DMS53 treated with DMSO at 0.1 percent for 48 hours (cell line): ENCODE measurements around the gene CRB2.

Source experiments
- DNase-seq: peaks from one replicate; lab custom pipeline; 2025; ENCODE audit not compliant: unreplicated experiment; lab: John Stamatoyannopoulos, UW

CRB2 gene

GRCh38 chr9:123355761-123356431 lies at the start of gene CRB2:
TSS of gene CRB2 (plus strand) at chr9:123356197. CDS start at chr9:123356261, 64 bp downstream.
- DNase-seq = no peak

DNA sequence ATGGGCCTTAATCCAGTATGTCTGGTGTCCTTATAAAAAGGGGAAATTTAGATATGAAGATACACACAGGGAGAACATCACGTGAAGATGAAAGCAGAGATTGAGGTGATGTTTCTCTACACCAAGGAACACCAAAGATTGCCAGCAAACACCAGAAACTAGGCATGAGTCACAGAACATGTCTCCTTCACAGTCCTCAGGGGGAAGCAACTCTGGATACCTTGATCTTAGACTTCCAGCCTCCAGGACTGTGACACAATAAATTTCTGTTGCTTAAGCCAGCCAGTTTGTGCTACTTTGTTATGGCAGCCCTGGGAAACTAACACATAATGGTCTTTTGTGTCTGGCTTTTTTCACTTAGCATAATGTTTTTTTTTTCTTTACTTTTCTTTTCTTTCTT lies 46.4 kb upstream of the CRB2 start:
- DNase-seq = no peak

- no peak for DNase-seq
Measured at GRCh38 chr9:123310551-123311249, 45.3 kb upstream of the CRB2 start.

- DNase-seq = no peak
Measured at GRCh38 chr9:123311250-123311752, 44.7 kb upstream of the CRB2 start.

DNA sequence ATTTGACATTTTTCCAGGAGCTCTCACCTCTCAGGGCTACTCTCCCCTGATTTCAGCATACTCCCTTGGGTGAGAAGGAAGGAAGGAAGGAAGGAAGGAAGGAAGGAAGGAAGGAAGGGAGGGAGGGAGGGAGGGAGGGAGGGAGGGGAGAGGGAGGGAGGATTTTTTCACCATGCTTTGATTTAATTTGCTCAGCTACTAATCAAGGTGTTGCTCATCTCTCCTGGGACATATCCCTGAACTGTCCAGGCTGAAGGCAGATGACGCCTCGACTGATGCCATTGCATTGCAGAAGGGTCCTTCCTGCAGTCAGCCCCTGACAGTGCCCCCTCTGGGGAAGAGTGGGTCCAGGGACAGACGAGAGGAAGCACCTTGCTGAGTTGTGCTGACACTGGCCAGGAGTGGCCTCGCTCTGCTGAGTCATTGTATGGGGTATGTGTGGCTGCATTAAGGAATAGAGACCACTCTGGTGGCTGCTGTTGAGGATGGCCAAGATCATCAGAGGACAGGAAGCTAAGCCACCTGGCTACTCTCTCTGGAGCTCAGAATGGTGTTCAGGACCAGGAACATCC lies 43.6 kb upstream of the CRB2 start:
- no peak for DNase-seq

DNA sequence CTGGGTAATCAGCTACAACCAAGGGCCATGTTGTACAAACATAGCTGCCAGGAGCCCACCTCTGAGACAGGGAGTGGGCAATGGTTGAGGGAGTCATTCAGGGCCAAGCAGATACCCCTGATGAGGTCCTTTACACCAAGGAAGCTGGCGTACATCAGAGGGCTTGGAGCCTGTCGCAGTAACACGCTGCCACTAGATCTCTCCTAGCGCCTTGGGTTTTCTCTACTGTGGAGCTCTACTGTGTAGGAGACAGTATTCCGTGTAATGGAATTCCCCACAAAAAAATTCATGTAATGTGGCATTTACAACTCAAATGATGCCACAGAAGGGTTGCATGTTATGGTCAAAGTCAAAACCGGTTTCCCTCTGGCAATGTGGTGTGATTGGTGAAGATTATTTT lies 41.4 kb upstream of the CRB2 start:
- no peak for DNase-seq

DNA sequence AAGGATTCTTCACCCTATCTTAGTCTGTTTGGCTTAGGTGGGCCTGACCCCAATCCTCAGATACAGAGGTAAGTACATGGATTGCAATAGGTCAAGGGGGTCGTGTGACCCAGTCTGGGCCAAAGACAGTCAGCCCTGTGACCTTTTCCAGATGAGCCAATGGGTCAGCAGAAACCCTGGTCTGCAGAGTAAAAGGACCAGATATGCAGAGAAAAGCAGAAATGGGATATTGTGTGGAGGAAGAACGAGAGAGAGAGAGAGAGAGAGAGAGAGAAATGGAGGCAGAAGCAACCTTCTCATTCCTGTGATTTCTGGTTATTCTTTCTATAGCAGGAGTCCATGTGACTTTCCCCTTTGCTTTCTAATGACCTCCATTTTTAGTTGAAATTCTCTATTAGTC lies 40.4 kb upstream of the CRB2 start:
- no peak for DNase-seq

DNA sequence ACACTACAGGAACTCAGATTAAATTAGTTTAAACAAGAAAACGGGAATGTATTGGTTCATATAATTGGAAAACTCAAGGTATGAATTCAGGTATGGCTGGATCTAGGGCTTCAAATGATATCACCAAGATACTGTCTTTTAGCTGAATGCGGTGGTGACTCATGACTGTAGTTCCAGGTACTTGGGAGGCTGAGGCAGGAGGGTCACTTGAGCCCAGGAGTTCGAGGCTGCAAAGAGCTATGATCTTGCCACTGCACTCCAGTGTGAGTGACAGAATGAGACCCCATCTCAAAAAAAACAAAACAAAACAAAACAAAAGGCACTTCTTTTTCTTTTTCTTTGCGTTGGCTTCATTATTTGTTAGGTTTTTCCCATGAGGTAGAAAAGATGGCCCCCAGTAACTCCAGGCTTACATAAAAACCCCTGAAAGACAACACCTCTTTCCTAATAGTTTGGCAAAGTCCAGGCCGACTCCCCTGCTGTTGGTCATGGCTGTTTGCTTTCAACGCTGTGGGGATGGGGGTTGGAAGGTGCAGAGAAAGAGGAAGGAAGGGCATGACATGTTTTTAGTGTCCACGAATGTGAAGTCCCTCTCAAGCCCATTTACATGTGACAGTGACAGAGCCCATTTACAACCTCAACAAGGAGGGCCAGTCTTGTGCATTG lies 39.8 kb upstream of the CRB2 start:
- DNase-seq = no peak

GRCh38 chr9:123318202-123318601 lies 37.8 kb upstream of the CRB2 start:
- no peak for DNase-seq

- no peak for DNase-seq
Measured at GRCh38 chr9:123318961-123319421, 37.0 kb upstream of the CRB2 start.

GRCh38 chr9:123319541-123320339 lies 36.3 kb upstream of the CRB2 start:
- DNase-seq = no peak

DNA sequence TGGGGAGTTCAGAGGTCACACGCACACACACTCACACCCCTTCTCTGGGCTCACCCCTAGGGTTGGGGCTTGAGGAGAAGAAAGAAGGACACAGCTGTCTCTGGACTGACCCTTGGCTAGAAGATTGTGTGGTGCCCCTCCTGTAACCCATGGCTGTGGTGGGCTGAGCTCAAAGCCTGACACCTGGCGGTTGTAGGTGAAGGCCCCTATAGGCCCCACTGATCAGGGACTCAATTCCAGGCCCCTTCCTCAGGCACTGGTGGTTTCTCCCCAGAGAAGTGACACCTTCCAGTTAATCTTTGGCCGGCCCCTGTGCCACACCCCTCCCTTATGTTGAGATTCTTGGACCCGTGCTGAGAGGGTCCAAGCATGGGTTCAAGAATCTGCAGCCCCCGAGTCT lies 35.2 kb upstream of the CRB2 start:
- no peak for DNase-seq

DNA sequence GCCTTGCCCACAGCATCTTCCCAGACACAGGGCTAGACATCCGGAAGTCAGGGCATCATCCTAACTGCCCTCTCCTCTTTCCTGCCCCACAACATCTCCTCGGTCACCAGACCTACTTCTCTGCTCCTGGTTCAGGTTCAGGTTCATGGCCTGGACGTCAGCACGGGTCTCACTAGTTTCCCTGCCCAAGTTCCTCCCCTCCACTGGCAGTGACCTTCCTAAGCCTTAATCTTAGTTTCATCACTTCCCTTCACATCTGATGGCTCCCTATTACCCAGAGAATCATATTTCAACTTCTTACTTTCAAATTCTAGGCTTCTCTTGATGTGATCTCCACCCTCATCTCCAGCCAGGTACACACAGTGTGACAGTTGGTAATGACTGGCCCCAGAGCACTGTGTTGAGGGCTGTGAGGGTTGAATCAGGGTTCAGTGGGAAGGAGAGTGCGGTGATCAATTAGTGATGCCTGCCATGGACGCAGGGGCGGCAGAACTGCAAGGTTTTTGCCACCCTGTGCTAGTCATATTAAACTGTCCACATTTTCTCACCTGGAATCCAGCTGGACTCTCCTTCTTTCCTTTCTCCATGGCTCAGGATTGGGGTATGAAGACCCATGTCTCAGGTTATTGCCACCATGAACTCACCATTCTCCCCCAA lies 34.3 kb upstream of the CRB2 start:
- DNase-seq = no peak

DNA sequence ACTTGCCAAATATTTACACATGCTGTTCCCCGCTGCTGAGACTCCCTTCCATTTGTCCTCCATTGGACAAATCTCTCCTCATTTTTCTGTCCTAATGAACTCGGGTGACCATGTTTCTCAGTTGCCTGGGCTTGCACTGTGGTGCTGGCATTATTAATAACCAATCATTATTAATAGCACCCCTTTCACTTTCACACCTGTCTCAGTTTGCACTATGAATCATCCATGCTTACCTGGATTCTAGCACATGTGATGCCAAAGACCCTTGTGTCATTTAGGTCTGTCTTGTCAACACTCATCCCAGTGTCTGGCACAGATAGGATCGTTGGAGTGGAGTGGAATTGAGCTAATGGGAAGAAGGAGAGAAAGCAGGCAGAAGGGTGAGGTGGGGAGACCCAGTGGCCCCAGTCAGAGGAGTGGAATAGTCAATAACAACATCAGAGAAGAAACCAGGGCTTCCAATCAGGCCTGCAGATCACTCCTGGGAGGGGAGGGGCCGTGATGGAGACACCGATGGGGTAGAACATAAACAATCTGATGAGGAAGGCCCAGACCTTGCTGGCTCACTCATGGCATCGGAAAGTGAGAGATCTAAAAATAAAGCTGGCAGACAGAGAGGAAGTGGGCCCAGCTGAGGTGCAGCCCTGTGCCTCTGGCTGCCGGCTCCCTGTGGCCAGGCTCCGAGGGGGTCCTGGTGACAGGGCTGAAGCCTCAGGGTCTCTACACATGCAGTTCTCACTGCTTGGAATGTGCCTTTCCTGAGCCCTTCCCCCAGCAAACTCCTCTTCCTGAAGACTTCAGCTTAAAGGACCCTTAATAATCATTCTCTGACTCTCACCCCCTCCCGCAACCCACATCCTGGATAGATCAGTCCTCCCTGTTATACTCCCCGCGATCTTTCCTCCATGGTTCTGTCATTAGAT lies 33.5 kb upstream of the CRB2 start:
- no peak for DNase-seq

DNA sequence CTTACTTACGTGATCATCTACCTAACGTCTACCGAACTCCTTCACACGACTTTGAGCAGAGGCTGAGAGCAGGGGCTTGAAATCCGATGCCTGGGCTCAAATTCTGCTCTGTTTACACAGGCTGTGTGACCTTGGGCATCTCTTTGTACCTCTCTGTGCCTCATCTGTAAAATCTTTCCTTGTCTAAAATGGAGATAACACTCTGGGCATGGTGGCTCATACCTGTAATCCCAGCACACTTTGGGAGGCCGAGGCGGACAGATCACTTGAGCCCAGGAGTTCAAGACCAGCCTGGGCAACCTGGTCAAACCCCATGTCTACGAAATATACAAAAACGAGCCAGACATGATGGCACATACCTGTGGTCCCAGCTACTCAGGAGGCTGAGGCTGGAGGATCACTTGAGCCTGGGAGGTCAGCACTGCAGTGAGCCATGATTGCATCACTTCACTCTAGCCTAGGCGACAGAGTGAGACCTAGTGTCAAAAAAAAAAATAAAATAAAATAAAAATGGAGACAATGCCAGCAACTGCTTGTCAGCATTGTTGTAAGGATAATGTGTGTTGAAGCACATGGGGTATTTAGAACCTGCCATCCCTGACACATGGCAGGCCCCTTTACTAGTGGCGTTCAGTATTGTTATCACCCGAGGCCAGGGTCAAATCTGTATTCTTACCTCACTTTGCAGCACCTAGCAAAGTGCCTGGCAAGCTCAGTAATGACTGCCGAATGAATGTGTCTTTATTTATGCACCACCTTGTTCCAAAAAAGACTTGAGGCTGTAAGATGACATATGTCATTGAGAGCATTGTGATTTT lies 32.6 kb upstream of the CRB2 start:
- no peak for DNase-seq

DNA sequence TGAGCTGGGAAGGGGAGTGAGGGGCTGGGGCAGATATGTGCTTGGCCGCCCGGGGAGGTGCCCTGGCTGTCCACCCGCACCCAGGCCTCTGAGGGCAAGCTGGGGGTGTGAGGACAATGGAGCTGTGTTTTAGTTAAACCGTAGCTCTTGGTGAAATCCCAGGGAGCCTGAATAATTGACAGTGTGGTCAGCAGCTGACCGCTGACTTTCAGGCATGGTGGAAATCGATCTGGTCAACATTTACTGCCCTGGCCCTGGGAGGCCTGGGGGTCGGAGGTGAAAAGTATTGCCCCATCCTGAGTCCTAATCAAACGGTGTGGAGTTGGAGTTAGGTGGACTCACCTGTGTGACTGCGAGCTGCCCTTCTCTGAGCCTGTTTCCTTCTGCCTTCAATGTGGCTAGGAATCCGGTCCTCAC lies 31.2 kb upstream of the CRB2 start:
- DNase-seq = no peak

DNA sequence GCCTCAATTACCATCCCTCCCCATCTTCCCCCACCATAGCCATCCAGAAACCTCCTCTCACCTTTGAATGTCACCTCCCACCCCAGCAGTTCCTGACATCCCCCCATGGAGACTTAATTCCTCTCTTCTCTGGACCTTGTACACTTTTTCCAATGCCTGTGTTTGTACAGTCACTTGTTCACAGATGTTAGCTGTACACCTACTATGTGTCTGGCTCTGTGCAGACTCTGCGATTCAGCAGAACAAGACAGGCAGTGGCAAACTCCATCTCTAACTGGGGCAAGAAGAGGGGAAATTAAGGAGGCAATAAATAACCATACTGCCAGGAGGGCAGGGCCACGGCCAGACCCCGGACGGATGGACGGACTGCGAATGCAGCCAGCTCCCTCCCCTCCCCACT lies 29.8 kb upstream of the CRB2 start:
- DNase-seq = no peak

GRCh38 chr9:123326662-123327093 lies 29.3 kb upstream of the CRB2 start:
- DNase-seq = no peak
